Measurements from ENCODE around the gene TACSTD2. TPM values are rescaled to one million over a fixed set of nuclear protein-coding genes. Genes with fewer than 3 reads are reported as not detected.
"Not testable (repeated sequence)": the region's sequence is repeated elsewhere in the genome, so short reads cannot be mapped to it uniquely, and the experiment has no call there.

TACSTD2 gene
- total RNA-seq, 1 donor from 2014 or later, result 203 TPM

GRCh38 chr1:58568911-58569310 is 8.1 kb downstream of the TACSTD2 start:
- intact Hi-C loops (cut with DNase I), result loop anchor here (10.0 kb wide), 1 partner anchor 86 kb away; no protein-coding TSS in a partner anchor
- Histone ChIP-seq H3K27me3 (no peaks in the 10 kb centered on the region), H3K9me3 (no peaks in the 10 kb centered on the region), H3K27ac (peak overlapping the region; percentile 19), H3K36me3 (no peaks in the 10 kb centered on the region), H3K4me3 (no peak overlapping the region), H3K4me1 (peaks cover 15% of the 10 kb centered on the region)
- no peak for TF ChIP-seq CTCF (IDR thresholded peaks at IDR 0.05)
- no peak for TF ChIP-seq POLR2A (IDR thresholded peaks at IDR 0.05)
- no peak for TF ChIP-seq POLR2AphosphoS5 (IDR thresholded peaks at IDR 0.05; ENCODE audit: insufficient read depth in 1 of 2, low read depth in 1 of 2)
- peak in 1 of 2 donors; percentile 20 for DNase-seq (ENCODE audit: extremely low spot score in 2 of 2)

GRCh38 chr1:58568271-58568860 is 8.7 kb downstream of the TACSTD2 start:
- DNase-seq (ENCODE audit: extremely low spot score in 2 of 2), result peak in 1 of 2 donors; percentile 18
- Histone ChIP-seq H3K9me3 (no peaks in the 10 kb centered on the region), H3K27me3 (no peaks in the 10 kb centered on the region), H3K36me3 (no peaks in the 10 kb centered on the region), H3K4me1 (peaks cover 12% of the 10 kb centered on the region), H3K4me3 (no peak overlapping the region), H3K27ac (no peak overlapping the region)
- intact Hi-C loops (cut with DNase I), result loop anchor here (10.0 kb wide), 1 partner anchor 86 kb away; no protein-coding TSS in a partner anchor
- TF ChIP-seq POLR2AphosphoS5 (IDR thresholded peaks at IDR 0.05; ENCODE audit: insufficient read depth in 1 of 2, low read depth in 1 of 2), result no peak
- TF ChIP-seq CTCF (IDR thresholded peaks at IDR 0.05), result no peak
- no peak for TF ChIP-seq POLR2A (IDR thresholded peaks at IDR 0.05)

GRCh38 chr1:58566339-58566738 is 10.7 kb downstream of the TACSTD2 start:
- Histone ChIP-seq H3K9me3 (no peaks in the 10 kb centered on the region), H3K4me1 (no peaks in the 10 kb centered on the region), H3K27me3 (no peaks in the 10 kb centered on the region), H3K27ac (no peak overlapping the region), H3K36me3 (no peaks in the 10 kb centered on the region), H3K4me3 (no peak overlapping the region)
- TF ChIP-seq POLR2AphosphoS5 (IDR thresholded peaks at IDR 0.05; ENCODE audit: insufficient read depth in 1 of 2, low read depth in 1 of 2), result no peak
- TF ChIP-seq POLR2A (IDR thresholded peaks at IDR 0.05), result no peak
- no peak for TF ChIP-seq CTCF (IDR thresholded peaks at IDR 0.05)
- no peak for DNase-seq (ENCODE audit: extremely low spot score in 2 of 2)
- intact Hi-C loops (cut with DNase I), result loop anchor here (10.0 kb wide), 1 partner anchor 88 kb away; no protein-coding TSS in a partner anchor

GRCh38 chr1:58563715-58564114 is 13.3 kb downstream of the TACSTD2 start:
- not testable (repeated sequence) for DNase-seq (ENCODE audit: extremely low spot score in 2 of 2); H3K9me3 ChIP-seq; H3K27me3 ChIP-seq; H3K27ac ChIP-seq; H3K36me3 ChIP-seq; H3K4me1 ChIP-seq; H3K4me3 ChIP-seq
- intact Hi-C loops (cut with DNase I), result loop anchor here (10.0 kb wide), 1 partner anchor 91 kb away; no protein-coding TSS in a partner anchor

GRCh38 chr1:58561633-58562032 is 15.4 kb downstream of the TACSTD2 start:
- no peaks in the 10 kb centered on the region for H3K9me3 ChIP-seq
- no peak overlapping the region for H3K27ac ChIP-seq
- no peak for DNase-seq (ENCODE audit: extremely low spot score in 2 of 2)
- TF ChIP-seq POLR2AphosphoS5 (IDR thresholded peaks at IDR 0.05; ENCODE audit: insufficient read depth in 1 of 2, low read depth in 1 of 2) (no peak), POLR2A (IDR thresholded peaks at IDR 0.05) (no peak), CTCF (IDR thresholded peaks at IDR 0.05) (no peak)
- H3K4me3 ChIP-seq, result no peak overlapping the region
- intact Hi-C loops (cut with DNase I), result loop anchor here (10.0 kb wide), 1 partner anchor 93 kb away; no protein-coding TSS in a partner anchor
- H3K27me3 ChIP-seq, result no peaks in the 10 kb centered on the region
- no peaks in the 10 kb centered on the region for H3K36me3 ChIP-seq
- H3K4me1 ChIP-seq, result no peaks in the 10 kb centered on the region
